ENCODE results near the gene ZNF25.

ZNF25 gene

GRCh38 chr10:37952926-37953325 is 23.5 kb downstream of the ZNF25 start:
- TF ChIP-seq, protein P1, sequence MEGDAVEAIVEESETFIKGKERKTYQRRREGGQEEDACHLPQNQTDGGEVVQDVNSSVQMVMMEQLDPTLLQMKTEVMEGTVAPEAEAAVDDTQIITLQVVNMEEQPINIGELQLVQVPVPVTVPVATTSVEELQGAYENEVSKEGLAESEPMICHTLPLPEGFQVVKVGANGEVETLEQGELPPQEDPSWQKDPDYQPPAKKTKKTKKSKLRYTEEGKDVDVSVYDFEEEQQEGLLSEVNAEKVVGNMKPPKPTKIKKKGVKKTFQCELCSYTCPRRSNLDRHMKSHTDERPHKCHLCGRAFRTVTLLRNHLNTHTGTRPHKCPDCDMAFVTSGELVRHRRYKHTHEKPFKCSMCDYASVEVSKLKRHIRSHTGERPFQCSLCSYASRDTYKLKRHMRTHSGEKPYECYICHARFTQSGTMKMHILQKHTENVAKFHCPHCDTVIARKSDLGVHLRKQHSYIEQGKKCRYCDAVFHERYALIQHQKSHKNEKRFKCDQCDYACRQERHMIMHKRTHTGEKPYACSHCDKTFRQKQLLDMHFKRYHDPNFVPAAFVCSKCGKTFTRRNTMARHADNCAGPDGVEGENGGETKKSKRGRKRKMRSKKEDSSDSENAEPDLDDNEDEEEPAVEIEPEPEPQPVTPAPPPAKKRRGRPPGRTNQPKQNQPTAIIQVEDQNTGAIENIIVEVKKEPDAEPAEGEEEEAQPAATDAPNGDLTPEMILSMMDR (IDR thresholded peaks at IDR 0.05; ENCODE audit: unreplicated experiment in 3 of 3) = no peak
- H3K27me3 Mint-ChIP-seq (ENCODE audit: low read depth) = no peaks in the 10 kb centered on the region

GRCh38 chr10:37952043-37952755 is 24.2 kb downstream of the ZNF25 start:
- peaks cover 28% of the 10 kb centered on the region for H3K9me3 Mint-ChIP-seq
- no peaks in the 10 kb centered on the region for H3K4me1 Mint-ChIP-seq
- no peaks in the 10 kb centered on the region for H3K27me3 Mint-ChIP-seq (ENCODE audit: low read depth)
- H3K27ac Mint-ChIP-seq = no peak overlapping the region
- TF ChIP-seq, protein P1 (IDR thresholded peaks at IDR 0.05; ENCODE audit: unreplicated experiment in 3 of 3) = no peak
- peaks cover 87% of the 10 kb centered on the region for H3K36me3 Mint-ChIP-seq (ENCODE audit: low read depth)
- no peak overlapping the region for H3K4me3 Mint-ChIP-seq

More at GRCh38 chr10:37952926-37953325, 23.5 kb downstream of the ZNF25 start:
- H3K9me3 Mint-ChIP-seq = peaks cover 25% of the 10 kb centered on the region
- H3K4me3 Mint-ChIP-seq = no peak overlapping the region
- H3K27ac Mint-ChIP-seq = no peak overlapping the region
- H3K36me3 Mint-ChIP-seq (ENCODE audit: low read depth) = peaks cover 91% of the 10 kb centered on the region
- H3K4me1 Mint-ChIP-seq = no peaks in the 10 kb centered on the region

- Mint-ChIP-seq H3K4me1 (no peaks in the 10 kb centered on the region), H3K36me3 (ENCODE audit: low read depth) (peaks cover 52% of the 10 kb centered on the region), H3K4me3 (no peak overlapping the region), H3K9me3 (peaks cover 11% of the 10 kb centered on the region), H3K27ac (no peak overlapping the region), H3K27me3 (ENCODE audit: low read depth) (no peaks in the 10 kb centered on the region)
- TF ChIP-seq, protein P1 (IDR thresholded peaks at IDR 0.05; ENCODE audit: unreplicated experiment in 3 of 3) = no peak
These were observed 28.2 kb downstream of the ZNF25 start for GRCh38 chr10:37948210-37948609.

DNA sequence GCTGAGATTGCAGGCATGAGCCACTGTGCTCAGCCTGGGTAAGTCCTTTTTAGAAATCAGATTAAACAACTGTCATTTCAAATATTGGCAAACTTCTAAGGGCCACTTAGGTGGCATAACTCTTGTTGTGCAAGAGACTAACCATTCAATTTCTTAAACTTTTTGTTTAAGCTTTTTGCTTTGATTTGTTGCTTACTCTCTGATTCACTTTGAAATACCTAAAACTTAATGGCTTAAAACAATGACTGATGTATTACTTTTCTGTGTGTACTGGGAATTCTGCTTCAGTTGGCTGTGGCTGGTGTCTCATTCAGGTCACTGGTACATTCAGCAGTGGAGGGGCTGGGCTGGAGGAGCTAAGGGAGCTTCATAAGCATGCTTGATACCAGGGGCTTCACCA is 28.9 kb downstream of the ZNF25 start:
- H3K9me3 Mint-ChIP-seq = peaks cover 17% of the 10 kb centered on the region

GRCh38 chr10:37937864-37938263 is 38.6 kb downstream of the ZNF25 start:
- TF ChIP-seq, protein P1 (IDR thresholded peaks at IDR 0.05; ENCODE audit: unreplicated experiment in 3 of 3) = no peak
- Mint-ChIP-seq H3K27ac (no peak overlapping the region), H3K4me1 (no peaks in the 10 kb centered on the region), H3K4me3 (no peak overlapping the region), H3K27me3 (ENCODE audit: low read depth) (no peaks in the 10 kb centered on the region), H3K9me3 (peaks cover 45% of the 10 kb centered on the region), H3K36me3 (ENCODE audit: low read depth) (no peaks in the 10 kb centered on the region)

More for the DNA sequence above, 28.9 kb downstream of the ZNF25 start:
- TF ChIP-seq, protein P1 (IDR thresholded peaks at IDR 0.05; ENCODE audit: unreplicated experiment in 3 of 3) = no peak
- no peak overlapping the region for H3K4me3 Mint-ChIP-seq
- no peaks in the 10 kb centered on the region for H3K4me1 Mint-ChIP-seq
- H3K27me3 Mint-ChIP-seq (ENCODE audit: low read depth) = no peaks in the 10 kb centered on the region
- no peak overlapping the region for H3K27ac Mint-ChIP-seq
- H3K36me3 Mint-ChIP-seq (ENCODE audit: low read depth) = peaks cover 45% of the 10 kb centered on the region

GRCh38 chr10:37934791-37935190 is 41.7 kb downstream of the ZNF25 start:
- TF ChIP-seq, protein P1 (IDR thresholded peaks at IDR 0.05; ENCODE audit: unreplicated experiment in 3 of 3) = no peak
- no peaks in the 10 kb centered on the region for H3K36me3 Mint-ChIP-seq (ENCODE audit: low read depth)
- H3K4me3 Mint-ChIP-seq = no peak overlapping the region
- no peaks in the 10 kb centered on the region for H3K4me1 Mint-ChIP-seq
- H3K27me3 Mint-ChIP-seq (ENCODE audit: low read depth) = no peaks in the 10 kb centered on the region
- H3K27ac Mint-ChIP-seq = peak overlapping the region in 1 of 3 experiments; percentile 21
- peaks cover 44% of the 10 kb centered on the region for H3K9me3 Mint-ChIP-seq

All from nephron (organoid).